ENCODE measurements around the gene PRIM1.
"Not testable (repeated sequence)": the region's sequence is repeated elsewhere in the genome, so short reads cannot be mapped to it uniquely, and the experiment has no call there.

PRIM1 gene

DNA sequence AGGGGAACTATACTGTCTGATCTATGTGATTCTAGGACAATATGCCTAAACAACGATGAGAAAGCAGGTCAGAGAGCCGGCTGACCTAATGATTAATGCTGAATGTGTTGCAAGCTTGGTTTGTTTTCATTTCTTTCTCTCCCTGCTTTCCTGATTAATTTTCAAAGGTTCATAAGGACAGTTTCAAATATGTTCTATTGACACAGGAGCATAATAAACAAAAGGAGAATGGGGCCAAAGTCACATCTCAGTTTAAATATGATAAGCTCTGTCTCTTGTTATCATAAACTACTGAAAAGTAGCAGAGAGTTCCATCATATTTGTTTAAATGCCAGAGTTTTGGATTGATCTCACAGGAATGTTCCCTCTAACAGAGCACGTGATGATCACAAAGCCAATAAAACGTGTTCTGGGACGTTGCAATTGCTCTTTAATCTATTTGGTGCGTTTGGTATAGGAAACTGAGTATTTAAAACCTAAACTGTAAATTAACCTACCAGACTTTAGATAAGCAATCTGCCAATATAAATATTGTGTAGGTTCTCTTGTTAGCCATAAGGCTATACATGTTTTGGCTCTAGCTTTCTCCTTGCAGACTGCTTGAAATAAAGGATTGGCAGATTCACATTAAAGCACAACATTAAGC, 7.3 kb upstream of the PRIM1 start:
- DNase-seq, result no peak

DNA sequence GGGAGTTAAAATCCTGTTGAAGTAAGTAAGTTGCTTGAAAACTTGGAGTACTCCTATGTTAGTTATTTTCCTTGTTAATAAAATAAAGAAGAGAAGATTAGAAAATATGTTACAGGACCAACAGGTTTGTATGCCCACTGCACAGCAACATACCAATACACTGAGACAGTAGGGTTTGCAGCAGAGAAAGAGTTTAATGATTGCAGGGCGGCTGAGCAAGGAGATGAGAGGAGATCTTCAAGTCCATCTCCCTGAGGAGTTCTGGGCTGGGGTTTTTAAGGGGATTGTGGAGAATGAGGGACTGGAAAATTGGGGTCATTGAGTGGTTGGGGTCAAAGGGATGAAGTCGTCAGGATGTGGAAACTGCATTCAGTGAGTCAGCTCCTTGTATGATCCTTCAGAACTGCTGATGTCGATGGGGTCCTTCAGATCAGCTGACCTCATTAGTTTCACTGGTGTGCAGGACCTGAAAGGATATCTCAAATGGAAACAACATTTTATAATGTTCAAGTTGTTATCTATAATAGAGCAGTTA, 6.7 kb upstream of the PRIM1 start:
- DNase-seq, result no peak

- not testable (repeated sequence) for DNase-seq
Measured at GRCh38 chr12:56757971-56758370, 5.8 kb upstream of the PRIM1 start.

DNA sequence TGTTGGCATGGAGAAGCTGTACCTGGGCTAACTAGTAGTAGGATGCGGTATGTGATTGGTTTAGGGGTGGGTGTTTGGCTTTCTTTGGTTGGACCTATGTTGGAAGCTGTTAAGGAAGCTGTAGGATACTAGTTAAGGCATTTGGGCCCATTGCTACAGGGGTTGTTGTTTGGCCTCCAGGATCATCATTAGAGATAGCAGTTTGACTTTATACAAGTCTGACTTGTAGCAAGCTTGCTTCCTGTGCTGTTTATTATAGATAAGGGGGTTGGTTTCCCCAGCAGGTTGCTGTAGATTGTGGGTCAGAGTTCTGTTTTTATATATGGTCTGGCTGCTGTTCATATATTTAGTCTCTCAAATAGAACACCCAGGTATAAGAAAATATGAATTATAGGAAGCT, 1.4 kb upstream of the PRIM1 start:
- no peak for DNase-seq

DNA sequence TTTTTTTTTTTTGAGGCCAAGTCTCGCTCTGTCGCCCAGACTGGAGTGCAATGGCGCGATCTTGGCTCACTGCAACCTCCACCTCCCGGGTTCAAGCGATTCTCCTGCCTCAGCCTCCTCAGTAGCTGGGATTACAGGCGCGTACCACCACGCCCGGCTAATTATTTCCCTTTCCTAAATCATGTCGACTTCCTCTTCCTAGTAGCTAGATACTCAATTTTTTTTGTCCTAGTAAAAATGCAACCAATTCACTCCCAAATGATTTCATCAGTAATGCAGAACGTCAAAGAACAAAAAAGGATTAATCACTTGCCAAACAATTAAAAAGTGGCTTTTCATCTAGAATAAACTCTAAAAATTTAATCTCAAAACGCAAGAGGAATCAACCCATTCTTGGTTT, 1.5 kb downstream of the PRIM1 start:
- not testable (repeated sequence) for DNase-seq

DNA sequence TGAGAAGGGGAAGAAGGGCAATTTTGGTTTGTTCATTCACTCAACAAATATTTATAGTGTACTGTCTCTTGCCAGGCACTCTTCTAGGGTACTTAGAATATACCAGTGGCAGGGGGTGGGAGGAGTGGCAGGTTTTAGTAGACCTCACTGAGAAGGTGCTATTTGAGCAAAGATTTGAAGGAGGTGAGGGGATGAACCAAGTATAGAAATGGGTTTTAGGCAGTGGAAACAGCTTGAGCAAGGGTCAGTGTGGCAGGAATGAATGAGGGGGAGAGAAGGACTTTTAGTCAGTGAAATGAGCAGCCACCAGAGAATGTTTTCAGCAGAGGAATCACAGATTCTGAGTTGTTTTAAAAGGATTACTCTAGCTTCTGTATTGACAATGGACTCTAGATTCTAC, 2.3 kb downstream of the PRIM1 start:
- DNase-seq, result no peak

DNA sequence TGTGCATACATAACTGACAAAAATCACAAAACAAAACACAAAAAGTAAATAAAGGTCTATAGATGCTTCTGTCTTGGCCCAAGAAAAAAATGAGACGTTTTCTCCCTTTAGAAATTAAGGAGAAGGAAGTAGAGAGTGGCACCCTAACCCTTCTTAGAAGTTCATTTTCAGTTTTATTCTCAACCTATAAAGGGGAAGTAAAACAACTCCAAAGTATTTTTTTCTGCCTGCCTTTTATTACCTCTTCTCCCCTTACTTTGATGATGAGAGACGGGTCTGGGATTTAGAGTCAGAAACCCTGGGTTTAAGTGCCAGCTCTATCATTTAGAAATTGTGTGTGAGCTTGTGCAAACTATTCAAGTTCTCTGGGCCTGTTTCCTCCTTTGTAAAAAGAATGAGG, 2.8 kb downstream of the PRIM1 start:
- DNase-seq, result no peak

- DNase-seq, result no peak
Measured at GRCh38 chr12:56728139-56728861, 23.8 kb downstream of the PRIM1 start.

DNA sequence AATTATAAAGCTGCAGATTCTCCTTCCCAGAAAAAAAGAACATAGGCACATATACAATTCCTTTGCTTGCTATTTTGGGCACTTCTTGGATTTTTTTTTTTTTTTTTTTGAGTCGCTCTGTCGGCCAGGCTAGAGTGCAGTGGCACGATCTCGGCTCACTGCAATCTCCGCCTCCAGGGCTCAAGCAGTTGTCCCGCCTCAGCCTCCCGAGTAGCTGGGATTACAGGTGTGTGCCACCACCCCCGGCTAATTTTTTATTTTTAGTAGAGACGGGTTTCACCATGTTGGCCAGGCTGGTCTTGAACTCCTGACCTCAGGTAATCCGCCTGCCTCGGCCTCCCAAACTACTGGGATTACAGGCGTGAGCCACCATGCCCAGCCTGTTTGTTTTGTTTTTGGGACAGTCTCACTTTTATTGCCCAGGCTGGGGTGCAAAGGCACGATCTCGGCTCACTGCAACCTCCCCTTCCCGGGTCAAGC, 25.9 kb downstream of the PRIM1 start:
- DNase-seq, result not testable (repeated sequence)

DNA sequence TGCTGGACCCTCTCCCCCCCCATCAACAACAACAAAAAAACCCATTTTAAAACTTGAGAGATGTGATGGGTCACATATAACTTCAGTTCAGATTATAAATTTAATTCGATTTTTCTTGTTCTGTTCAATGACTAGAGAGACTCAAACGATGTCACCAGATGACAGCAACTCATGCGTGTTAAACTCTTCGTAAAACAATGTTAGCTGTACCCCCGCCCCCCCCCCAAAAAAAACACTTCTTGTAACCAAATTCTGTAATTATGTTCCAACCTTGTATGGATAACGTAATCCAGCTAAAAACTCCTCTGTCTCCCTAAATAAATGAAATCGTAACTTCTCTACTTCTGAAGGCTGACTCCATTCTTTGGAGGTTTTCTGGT, 26.4 kb downstream of the PRIM1 start:
- no peak for DNase-seq

DNA sequence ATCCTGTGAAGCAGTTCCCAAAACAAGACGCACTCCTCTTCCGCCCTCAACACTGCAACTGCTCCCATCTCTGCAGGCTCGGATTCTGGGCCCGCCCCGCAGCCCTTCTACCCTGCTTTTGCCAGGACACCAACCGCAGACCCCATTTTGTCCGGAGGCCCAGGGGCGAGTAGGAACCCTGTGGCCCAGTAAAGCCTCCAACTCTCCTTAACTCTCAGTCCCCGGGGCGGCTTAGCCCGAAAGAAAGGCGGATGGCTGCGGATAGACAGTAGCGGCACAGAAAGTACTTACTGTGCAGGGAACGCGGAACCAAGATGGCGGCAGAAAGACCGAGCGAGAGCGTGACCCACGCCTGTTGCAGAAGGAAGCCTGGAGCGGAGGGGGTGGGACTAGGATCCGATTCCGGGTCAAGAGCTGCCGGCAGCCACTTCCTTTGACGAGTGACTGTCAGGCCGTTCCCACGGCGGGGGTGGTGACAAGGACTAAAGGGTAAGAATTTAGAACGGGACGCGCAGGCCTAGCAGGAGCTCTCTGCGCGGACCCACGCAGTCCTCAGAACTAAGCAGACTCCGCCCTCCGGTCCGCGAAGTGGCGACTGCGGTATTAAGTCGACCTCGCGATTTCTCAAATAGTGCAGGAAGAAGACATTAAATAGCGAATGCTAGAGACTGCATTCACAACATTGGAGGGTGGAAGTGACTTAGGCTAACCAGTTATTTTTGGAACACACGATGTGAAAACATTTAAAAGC, 27.0 kb downstream of the PRIM1 start, which contains the start of gene NACA:
Gene NACA, minus strand, starts transcription at position 328 of the 751 bp plus-strand sequence. CDS start 778 bp downstream, outside the sequence.
- peak; percentile 90 for DNase-seq

GRCh38 chr12:56724701-56724971, 27.5 kb downstream of the PRIM1 start:
- no peak for DNase-seq

DNA sequence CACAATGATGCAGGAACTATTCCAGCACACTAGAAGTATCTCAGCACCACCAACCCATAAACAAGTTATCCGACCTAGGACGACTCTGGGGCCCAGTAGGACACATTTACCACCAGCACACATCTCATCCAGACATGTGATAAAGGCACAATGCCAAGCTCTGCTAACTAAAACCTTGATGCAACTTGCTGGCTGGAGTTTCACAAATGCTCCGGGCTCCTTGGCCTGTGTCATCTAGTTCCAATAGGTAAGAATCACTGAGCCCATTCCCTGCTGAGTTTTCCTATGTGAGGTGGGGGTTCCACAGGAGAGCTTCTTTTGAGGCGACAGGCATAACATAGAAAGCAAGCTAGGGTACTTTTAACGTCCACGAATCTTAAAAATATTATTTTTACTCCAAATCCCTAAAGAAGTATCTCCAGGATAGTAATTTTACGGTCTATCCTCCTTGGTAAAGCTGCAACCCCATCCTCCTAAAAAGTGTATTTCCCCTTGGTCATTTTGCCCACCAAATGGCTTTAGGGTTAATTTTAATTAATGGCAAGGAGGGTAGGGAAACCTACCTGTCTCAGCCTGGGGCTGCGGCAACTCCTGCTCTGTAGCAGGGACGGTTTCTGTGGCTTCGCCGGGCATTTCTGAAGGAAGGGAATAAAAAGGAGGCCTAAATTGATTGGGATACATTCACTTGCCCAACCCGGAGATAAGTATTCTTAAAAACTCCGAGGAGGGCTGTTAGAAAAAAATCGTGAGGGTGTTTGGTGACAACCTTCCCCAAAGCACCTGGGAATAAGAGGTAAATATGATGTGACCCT, 28.0 kb downstream of the PRIM1 start:
- DNase-seq, result no peak

DNA sequence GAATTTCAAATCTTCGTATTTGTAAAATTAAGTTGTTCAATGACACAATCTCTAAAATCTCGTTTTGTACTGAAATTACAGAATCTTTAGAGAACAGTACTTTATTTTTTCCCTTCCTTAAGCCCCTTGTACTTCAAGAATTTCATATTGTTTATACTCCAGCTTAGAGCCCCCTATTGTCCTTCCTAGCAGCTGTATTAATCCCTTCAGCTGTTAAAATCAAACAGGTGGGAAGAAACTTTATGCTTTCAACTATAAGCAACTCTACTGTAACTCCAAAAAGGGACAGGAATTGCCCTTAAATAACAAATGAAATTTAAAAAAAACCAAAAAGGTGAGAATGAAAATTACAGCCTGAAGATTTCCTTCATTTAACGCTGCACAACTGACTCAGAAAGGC, 28.8 kb downstream of the PRIM1 start:
- DNase-seq, result no peak

DNA sequence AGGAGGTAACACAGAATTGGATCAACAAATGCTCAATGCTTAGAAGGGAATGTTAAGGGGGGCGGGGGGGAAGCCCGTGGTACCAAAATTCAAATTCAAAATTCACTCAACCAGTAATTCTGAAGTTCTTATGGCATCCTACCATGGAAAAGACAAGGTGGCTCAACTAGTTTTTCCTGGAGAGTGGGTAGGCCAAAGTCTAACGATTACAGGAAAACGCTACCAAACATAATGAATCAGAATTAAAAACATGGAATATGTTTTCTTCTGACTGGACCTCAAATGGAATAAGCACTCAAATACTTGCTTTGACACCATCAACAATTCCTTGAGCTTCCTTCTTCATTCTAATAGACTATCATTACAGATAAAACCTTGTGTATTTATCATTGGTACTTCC, 29.3 kb downstream of the PRIM1 start:
- DNase-seq, result no peak

GRCh38 chr12:56721721-56722120, 30.4 kb downstream of the PRIM1 start:
- DNase-seq, result no peak

DNA sequence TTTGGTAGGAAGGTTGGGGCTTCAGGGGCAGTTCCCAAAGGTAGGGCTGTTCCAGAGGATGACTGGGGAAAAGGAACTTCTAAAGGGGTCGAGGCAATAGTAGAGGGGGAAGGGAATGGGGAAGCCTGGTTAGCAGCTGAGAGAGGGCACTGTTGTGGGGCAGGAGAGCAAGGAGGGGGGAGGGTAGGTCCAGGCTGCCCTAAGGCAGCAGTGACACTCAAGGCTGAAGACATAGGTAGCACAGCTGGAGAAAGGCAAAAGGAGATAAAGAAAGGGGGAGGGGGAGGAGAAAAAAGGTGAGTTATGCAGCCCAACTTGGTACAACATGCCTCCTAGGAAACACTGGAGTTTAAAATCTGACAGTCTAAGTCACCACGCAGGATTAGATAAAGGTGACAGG, 30.9 kb downstream of the PRIM1 start:
- no peak for DNase-seq

DNA sequence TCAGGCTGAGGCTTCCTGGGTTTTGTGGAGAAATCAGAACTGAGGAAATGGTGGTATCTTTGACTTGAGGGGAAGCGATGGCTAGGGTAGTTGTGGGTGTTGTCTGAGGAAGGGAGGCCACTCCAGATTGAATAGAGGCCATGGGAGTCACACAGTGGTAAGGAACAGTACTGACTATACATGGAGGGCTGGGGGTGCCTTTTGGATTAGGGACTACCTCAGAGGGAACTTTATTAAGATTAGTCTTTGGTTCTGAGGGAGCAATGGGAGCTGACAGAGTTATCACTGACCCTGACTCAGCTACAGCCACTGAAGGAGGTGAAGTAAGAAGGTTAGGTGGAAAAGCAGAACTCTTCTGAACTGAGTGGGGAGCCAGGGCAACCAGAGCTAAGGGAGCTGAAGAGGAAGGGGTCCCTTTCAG, 31.4 kb downstream of the PRIM1 start:
- no peak for DNase-seq

DNA sequence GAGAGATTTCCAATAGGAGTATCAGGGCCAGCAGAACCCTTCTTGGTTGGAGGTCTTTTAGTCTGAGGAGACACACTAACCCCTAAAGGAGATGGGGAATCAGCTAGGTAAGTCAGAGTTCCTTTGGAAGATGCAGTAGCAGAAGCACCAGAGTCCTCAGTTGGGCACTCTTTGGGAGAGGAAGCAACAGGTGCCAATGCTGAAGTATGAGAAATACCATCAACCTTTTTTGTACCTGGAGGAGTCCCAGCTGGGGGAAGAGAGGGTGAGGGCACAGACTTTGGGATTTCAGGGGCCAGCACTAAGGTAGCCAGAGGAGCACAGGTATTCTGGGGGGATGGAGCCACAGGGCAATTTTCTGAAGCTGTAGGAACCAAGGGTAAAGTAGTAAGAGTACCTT, 33.1 kb downstream of the PRIM1 start:
- no peak for DNase-seq

GRCh38 chr12:56718636-56719035, 33.5 kb downstream of the PRIM1 start:
- DNase-seq, result no peak

- no peak for DNase-seq
Measured at GRCh38 chr12:56718149-56718548, 34.0 kb downstream of the PRIM1 start.

GRCh38 chr12:56716933-56717880, 34.9 kb downstream of the PRIM1 start:
- no peak for DNase-seq
